ENCODE measurements around the gene UBXN4. TPM values are rescaled to one million over a fixed set of nuclear protein-coding genes. Genes with fewer than 3 reads are reported as not detected.
"Not testable (repeated sequence)": the region's sequence is repeated elsewhere in the genome, so short reads cannot be mapped to it uniquely, and the experiment has no call there.

UBXN4 gene, protein sequence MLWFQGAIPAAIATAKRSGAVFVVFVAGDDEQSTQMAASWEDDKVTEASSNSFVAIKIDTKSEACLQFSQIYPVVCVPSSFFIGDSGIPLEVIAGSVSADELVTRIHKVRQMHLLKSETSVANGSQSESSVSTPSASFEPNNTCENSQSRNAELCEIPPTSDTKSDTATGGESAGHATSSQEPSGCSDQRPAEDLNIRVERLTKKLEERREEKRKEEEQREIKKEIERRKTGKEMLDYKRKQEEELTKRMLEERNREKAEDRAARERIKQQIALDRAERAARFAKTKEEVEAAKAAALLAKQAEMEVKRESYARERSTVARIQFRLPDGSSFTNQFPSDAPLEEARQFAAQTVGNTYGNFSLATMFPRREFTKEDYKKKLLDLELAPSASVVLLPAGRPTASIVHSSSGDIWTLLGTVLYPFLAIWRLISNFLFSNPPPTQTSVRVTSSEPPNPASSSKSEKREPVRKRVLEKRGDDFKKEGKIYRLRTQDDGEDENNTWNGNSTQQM
- polyA plus RNA-seq (ENCODE audit: insufficient read length): 179 TPM
- long read RNA-seq, donor 1, full-length matches to known transcripts: 5 of 43 reads
- long read RNA-seq, donor 1, partial matches to known transcripts: 38 of 43 reads
- long read RNA-seq, donor 1, other reads (novel, unspliced or antisense): 0 of 43 reads
- long read RNA-seq, donor 2, full-length matches to known transcripts: 11 of 56 reads
- long read RNA-seq, donor 2, partial matches to known transcripts: 38 of 56 reads
- long read RNA-seq, donor 2, other reads (novel, unspliced or antisense): 7 of 56 reads
- long read RNA-seq, donor 3, full-length matches to known transcripts: 8 of 47 reads
- long read RNA-seq, donor 3, partial matches to known transcripts: 39 of 47 reads
- long read RNA-seq, donor 3, other reads (novel, unspliced or antisense): 0 of 47 reads
- long read RNA-seq, donor 4: 0 reads
- long read RNA-seq, donor 5, full-length matches to known transcripts: 12 of 103 reads
- long read RNA-seq, donor 5, partial matches to known transcripts: 91 of 103 reads
- long read RNA-seq, donor 5, other reads (novel, unspliced or antisense): 0 of 103 reads
- long read RNA-seq, donor 6, full-length matches to known transcripts: 7 of 72 reads
- long read RNA-seq, donor 6, partial matches to known transcripts: 65 of 72 reads
- long read RNA-seq, donor 6, other reads (novel, unspliced or antisense): 0 of 72 reads
- long read RNA-seq, donor 7, full-length matches to known transcripts: 10 of 50 reads
- long read RNA-seq, donor 7, partial matches to known transcripts: 40 of 50 reads
- long read RNA-seq, donor 7, other reads (novel, unspliced or antisense): 0 of 50 reads
- long read RNA-seq, donor 8, full-length matches to known transcripts: 6 of 24 reads
- long read RNA-seq, donor 8, partial matches to known transcripts: 18 of 24 reads
- long read RNA-seq, donor 8, other reads (novel, unspliced or antisense): 0 of 24 reads

DNA sequence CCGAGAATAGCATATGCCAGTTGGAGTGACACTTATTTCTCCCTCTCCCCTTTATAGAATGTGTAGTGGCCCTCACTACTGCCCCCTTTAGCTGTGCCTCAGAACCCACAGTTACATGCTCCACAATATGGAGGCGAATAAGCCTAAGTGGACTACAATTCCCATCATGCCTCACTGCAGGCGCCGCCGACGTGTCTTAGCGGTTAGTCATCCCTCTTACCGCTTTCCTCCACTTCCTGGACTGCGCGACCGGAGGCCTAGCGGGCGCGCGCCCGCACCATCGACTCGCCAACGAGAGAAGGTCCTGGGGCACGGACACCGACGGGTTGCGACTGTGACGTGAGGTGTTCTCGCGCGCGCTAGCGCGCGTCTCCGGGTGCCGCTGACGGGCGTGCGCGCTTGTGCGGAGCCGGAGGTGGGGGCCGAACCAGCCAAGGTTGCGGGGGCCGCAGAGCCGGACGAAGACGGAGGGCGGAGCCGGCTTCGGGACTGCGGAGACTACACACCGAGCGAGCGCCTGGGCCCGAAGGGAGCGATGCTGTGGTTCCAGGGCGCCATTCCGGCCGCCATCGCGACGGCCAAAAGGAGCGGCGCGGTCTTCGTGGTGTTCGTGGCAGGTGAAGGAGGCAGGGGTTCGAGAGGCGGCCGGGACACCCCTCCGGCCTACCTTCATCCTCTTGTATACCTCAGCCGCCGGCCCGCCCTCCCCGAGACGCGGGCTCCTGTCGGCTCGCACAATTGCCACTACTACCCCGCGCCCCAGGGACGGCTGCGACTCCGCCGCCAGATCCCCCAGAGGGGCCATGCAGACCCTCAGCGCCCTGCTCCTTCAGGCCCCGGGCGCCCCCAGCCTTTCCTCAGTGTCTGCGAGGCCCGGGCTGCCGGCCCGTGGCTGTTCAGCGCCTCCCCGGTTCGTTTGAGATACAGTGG is at the start of gene UBXN4:
Gene UBXN4 (plus strand): TSS at position 461 of the 930 bp plus-strand sequence. CDS start 75 bp downstream, at position 536.
- DNase-seq: peak; percentile 97

DNA sequence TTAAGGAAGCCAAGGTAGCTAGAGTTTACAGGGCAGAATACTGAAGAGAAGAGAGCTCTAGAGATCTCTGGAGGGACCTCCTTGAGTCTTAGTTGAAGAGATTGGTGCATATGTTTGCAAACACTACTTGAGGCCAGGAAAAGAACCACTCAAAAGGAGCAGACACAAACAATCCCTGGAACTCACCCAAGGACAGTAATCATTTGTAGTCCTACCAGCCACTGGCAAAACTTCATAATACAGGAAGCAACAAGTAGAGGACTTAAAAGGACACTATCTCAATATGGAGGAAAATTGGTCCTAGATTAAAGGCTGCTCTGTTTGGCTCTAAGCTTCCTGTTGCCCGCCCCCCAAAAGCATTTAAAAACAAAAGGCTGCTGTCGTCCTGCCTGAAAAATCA is 46.9 kb upstream of the UBXN4 start:
- no peak for DNase-seq

DNA sequence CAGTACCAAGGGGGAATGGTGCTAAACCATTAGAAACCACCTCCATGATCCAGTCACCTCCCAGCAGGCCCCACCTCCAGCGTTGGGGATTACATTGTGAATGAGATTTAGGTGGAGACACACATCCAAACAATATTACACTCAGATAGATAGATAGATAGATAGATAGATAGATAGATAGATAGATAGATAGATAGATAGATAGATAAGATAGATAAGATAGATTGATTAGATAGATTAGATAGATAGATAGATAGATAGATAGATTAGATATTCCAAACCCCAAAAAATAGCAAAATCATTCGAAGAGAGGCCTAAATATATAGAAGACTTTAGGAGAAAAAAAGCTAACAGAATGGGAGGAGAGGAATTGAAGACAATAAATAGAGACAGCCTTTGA is 42.8 kb upstream of the UBXN4 start:
- DNase-seq: no peak

DNA sequence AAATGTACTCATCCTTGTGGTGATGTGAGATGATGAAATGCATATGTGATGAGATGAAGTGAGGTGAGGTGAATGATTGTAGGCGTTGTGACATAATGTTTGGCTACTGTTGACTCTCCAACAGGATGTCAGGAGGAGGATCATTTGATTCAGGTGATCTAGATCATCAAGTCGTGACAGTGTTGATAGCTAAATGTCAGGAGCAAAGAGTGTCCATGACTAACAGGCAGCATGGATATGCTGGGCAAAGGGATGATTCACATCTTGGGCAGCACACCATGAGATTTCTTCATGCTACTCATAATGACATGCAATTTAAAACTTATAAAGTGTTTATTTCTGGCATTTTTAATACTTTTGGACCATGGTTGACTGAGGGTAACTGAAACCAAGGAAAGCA is 40.2 kb upstream of the UBXN4 start:
- no peak for DNase-seq

DNA sequence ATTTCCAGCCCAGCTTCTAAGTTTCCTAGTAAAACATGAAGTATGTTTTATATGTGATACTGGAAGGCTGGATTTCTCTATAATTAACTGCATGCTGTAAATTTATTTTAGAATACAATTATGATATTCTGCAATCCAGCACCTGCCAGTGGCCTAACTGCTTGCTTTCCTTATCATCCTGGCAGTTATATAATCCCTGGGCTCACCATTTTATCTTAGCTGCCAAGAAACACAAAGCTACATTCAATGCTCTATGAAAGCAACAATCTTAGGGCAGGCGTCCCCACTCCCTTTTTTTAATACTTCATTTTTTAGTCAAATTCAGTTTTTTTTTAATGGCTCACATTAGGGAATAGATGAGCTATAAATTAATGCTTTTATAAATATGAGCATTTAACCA is 38.4 kb upstream of the UBXN4 start:
- no peak for DNase-seq

DNA sequence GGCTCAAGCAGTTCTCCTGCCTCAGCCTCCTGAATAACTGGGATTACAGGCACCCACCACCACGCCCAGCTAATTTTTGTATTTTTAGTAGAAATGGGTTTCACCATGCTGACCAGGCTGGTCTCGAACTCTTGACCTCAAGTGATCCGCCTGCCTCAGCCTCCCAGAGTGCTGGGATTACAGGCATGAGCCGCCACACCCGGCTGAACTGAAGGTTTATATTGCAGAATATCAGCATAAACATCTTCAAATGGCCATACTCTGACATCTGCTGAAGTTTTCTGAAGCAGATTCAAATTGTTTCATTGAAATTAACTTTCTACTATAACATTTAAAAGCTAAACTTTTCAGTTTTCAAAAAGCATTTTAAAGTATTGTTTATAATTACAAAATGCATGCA is 37.6 kb upstream of the UBXN4 start:
- not testable (repeated sequence) for DNase-seq

DNA sequence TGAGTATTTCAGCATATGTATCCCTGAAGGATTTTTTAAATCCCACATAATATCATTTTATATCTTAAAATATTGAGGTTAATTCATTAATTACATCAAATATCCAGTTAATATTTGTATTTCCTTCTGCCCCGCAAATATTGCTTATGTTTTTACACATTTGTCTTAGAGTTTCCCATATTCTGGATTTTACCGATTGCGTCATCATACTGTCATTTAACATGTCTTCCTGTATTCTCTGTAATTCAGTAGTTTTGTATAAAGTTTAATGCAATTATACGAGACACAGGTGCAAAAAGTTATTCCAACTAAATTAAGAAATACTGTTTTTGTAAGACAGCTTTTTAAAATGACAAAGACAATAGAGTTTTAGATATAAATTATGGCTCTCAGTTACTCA is 33.5 kb upstream of the UBXN4 start:
- no peak for DNase-seq

DNA sequence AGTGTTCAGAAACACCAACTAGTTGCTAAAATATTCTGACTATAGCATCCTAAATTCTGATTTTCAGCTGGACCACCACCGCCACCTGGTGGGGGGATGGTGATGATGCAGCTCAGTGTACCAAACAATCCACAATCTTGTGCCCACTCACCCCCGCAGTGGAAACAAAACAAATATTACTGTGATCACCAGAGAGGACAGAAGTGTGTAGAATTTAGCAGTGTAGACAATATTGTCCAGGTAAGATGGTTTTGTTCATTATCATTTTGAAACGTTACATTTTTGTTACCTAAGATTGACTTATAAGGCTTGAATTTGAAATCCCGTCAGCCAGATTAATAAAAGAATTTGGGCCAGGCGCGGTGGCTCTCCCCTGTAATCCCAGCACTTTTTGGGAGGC is 31.7 kb upstream of the UBXN4 start:
- peak; percentile 38 for DNase-seq

DNA sequence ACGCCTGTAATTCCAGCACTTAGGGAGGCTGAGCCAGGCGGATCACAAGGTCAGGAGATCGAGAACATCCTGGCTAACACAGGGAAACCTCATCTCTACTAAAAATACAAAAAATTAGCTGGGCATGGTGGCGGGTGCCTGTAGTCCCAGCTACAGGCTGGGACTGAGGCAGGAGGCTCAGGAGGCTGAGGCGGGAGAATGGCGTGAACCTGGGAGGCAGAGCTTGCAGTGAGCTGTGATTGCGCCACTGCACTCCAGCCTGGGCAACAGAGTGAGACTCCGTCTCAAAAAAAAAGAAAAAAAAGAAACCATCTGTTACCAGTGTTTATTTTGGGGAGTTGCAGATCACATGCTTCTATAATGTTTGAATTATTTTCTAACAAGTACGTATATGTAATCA is 26.6 kb upstream of the UBXN4 start:
- not testable (repeated sequence) for DNase-seq

DNA sequence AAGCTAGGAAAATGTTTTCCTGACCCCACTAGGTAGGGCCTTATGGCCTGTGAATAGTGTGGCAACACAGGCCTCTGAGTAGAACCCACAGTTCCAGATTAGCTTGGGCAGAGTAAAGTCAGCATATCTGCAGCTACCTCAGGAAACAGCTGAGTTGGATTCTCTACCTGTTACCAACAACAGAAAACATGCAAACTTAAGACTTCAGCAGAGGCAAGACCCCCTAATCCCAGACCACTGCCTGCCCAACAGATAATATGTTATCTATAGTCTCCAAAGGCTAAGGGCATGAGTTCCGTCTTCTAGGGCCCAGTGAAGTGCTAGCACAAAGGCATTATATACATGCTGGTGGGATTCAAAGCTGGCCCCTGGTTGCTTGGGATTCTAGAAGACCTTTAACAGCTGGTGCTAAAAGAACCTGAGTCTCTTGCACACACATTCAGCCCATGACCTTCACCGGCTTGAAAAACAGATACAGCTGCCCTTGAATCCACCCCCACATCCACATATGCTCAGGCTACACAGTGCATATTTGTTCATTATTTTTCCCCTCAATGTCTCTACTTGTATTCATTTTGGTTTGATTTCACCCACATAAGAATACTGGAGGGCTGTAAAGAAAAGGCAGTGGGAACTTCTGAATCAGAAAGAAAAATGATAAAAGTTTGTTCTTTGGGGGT is 13.5 kb upstream of the UBXN4 start:
- no peak for DNase-seq

DNA sequence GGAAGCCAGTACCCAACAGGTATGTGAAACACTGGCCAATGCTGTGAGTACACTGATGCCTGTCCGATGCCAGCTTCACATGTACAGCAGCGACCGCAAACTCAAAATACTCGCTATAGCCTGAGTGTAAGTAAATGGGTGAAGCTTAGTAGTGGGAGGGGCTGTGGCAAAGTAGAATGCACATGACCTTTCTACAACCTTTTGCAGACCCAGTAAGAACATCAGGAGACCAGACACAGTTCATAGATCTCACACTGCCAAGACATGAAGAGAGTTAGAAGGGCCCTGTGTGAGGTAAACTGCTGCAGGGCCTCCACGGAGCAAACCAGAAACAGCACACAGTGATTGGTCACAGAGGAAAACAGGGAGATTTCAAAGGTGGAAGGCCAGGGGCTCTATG is 9.1 kb upstream of the UBXN4 start:
- DNase-seq: no peak

DNA sequence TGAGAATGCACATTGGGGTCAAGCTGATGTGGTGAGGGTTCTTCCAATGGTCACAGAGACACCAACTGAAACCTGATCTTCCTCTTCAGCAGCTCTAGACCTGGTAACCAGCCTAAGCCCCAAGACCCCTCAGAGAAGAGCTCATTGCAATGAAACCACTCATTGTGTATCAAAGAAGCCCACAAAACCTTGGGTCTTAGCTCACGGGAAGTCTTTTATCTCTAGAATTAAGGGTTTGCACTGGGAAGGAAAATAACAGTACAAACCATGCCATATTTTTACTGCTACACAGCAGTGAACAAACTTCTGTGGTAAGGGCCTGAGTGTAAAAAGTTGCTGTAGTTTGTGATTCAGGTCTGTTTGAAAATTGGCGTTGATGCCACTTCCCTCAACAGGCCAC is 8.6 kb upstream of the UBXN4 start:
- DNase-seq: no peak

DNA sequence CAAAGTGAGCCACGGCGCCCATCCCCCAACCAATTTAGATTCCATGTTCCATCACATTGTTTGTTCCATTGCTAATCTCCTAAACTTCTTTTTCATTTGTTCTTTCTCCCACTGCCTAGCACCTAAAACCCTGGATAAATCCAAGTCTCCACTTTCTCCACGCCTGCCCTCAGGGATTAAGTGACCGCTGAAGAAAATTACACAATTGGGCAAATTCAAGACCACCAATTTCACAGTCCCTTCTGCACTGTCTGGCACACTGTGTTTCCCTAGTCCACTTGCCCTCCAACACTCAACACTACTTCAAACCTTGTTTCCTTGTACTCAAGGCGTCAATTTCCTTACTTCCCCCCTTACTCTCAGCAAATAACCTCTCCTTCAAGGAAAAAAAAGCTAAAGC is 5.1 kb upstream of the UBXN4 start:
- no peak for DNase-seq

DNA sequence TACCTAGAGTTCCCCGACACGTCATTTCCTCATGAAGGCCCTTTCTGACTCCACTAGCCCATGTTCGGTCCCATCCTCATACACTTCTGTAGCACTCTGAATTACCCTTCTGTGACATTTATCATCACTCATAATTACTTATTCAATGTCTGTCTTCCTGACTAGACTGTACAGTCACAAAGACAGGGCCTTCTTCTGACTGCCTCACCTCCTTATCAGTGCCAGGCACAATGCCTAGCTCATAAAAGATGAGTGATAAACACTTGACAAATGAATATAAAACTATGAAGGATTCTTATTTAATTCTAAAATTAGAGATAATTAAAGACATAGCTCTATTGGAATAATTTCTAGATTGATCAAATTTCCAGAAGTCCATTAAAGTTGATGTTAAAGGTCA is 1.4 kb upstream of the UBXN4 start:
- DNase-seq: no peak

DNA sequence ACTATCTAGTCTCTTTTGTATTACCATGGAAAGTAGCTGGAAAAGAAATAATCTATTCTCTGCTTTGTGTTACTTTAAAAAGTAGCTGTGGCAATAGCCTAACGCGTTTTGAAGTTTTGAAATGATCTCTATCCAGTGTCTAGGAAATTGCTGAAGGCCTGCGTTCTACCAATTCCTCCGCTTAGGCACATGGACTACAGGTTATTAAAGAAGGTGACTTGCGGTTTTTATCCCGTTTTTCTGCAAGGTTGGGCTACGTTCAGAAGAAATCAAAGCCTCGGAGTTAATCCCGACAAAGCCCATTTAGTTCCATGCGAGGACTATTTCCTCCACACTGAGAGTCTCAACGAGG is 636 bp upstream of the UBXN4 start:
- DNase-seq: peak; percentile 5

DNA sequence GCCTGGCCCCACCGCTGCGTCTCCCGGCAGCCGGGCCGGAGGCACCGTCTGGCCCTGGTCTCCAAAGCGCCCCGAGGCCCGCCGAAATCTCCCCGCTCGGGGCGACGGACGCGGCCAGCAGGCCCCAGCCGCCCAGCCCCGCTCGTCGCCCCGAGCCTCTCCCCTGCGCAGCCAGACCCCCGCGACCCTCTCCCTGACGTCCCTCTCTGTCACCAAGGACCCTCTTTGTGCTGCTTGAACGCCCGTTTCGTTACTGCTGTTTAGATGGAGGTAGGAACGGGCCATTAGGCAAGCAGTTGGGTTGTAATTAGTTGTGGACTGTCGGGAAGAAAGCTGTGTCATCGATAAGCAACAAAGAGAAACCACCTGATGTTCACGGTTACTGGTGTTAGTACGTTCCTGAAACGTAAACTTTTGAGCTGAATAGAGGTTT is 686 bp downstream of the UBXN4 start:
- peak; percentile 58 for DNase-seq

DNA sequence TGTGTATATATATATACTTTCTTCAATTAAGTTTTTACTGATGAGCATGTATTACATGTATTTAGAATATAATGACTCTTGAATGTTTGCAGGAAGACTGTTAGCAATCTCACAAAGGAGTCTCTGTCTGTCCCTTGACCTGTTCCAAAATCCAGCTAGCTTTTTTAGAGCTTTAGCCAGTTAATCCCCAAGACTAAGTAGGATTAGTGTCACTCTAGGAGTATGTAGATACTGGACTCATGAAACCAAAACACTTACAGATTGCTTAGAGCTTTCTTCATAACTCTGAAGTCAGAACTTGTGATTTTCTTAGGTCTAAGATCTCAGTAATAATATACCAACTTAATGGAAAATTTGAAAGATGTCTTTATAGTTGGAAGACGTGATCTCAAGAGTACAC is 2.2 kb downstream of the UBXN4 start:
- no peak for DNase-seq

DNA sequence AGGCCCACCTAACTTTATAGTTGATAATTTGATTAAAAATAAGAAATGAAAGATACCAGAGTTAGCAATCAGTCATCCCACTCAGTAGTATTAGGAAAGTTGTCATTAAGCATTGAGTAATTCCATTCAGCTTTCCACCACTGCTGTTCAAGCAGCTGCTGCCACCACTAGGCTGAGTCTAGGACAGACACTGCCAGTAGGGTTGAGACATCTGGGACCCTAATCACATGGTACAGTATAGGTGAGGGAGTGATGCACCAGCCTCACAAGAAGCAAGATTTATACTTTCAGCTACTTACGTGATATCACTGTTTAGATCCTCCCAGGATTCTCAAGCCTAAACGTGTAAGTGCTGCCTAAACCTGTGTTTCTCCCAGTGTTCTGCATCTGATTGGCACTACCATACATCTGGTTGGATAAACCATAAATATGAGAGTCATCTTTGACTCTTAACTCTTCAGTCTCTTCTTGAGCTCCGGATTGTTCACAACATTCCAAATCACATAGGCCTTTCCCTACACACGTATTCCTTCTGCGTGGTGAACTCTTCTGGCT is 3.2 kb downstream of the UBXN4 start:
- DNase-seq: no peak

DNA sequence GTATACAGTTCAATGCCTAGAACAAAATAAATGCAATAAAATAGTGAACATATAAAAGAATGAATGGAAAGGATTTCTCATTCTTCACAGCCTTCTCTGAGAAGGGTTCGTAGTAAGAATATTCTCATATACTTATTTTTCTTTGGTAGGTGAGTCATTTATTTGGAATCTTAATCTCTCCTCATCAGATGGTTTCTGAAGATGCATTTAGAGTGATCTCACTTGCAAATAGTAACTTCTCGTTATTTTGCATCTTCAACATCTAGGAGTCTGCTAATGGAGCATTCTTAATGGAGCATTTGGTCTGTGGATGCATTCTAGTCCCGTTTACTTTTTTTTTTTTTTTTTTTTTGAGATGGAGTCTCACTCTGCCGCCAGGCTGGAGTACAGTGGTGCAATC is 3.9 kb downstream of the UBXN4 start:
- no peak for DNase-seq

DNA sequence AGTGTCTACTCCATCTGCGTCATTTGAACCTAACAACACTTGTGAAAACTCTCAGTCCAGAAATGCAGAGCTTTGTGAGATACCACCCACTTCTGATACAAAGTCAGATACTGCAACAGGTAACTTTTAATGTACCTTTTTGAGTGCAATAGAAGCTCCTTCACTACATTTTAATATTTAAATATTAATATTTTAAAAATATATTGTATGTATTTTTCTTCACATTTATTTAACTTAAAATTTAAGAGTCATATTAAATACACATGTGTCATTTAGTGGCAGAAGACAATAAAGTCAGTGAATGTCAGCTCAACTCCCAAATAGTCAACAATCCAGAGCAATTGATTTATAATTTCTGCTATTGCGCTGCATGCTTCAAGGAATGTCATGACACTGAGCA is 13.9 kb downstream of the UBXN4 start:
- DNase-seq: no peak
